Measurements from ENCODE around the gene SLC16A12. TPM values are rescaled to one million over a fixed set of nuclear protein-coding genes. Genes with fewer than 3 reads are reported as not detected.

SLC16A12 gene
- total and polyA plus RNA-seq, 2 of the 4 experiments (the other 2 are of a cell fraction): 1.4 to 1.6 TPM

DNA sequence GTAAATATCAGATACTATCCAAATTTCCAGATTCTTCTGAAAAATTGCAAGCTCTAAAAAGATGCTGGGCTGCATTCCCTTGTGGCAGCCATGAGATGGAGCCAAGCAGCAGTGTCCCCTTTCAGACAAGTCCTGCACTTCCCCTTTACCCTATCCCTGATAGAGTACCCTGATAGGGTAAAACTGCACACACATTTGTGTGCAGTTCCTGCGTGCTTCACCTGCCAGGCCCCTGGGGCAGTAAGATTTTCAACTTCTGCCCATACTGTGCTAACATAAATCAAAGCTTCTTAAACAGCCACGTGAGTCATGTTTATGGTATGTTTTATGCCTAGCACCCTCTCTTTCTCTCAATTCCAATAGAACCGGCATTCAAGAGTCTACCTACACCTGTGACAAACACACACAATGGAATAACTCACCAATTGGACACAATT, 68.8 kb downstream of the SLC16A12 start:
- Histone ChIP-seq H3K4me3 (ENCODE audit: insufficient read depth, low read depth, low read length) (no peak overlapping the region), H4K5ac (ENCODE audit: low read depth, low read length) (no peak overlapping the region), H2AK9ac (replicated peaks; ENCODE audit: low read depth, low read length, poor library complexity) (peak overlapping the region; percentile 26), H3K9me3 (ENCODE audit: control insufficient read depth, insufficient read depth, low read length) (no peaks in the 10 kb centered on the region), H3K9me1 (ENCODE audit: insufficient read depth, low read length) (peaks cover 10% of the 10 kb centered on the region), H2BK20ac (ENCODE audit: low read depth, low read length) (peak overlapping the region; percentile 33; the same call in 1 of the 2 replicates), H3K79me1 (ENCODE audit: low read depth in 1 of 2, low read length in 2 of 2) (no peaks in the 10 kb centered on the region), H3K14ac (replicated peaks; ENCODE audit: low read depth, low read length) (no peak overlapping the region), H3K4ac (ENCODE audit: low read depth, low read length) (no peak overlapping the region), H3K27me3 (ENCODE audit: control insufficient read depth, insufficient read depth, low read length) (no peaks in the 10 kb centered on the region), H2AK5ac (ENCODE audit: low read depth, low read length) (no peak overlapping the region), H3K27ac (ENCODE audit: insufficient read depth, low read length) (no peak overlapping the region), H3K4me2 (ENCODE audit: low read depth, low read length) (no peak overlapping the region), H2BK5ac (ENCODE audit: low read depth, low read length, poor library complexity, severe bottlenecking) (no peak overlapping the region), H3K18ac (ENCODE audit: low read depth, low read length) (no peak overlapping the region), H3K36me3 (ENCODE audit: control insufficient read depth, insufficient read depth, low read length) (no peaks in the 10 kb centered on the region), H2BK15ac (ENCODE audit: low read depth, low read length) (no peak overlapping the region; the same call in 2 of the 3 replicates), H2AFZ (replicated peaks; ENCODE audit: low read length, poor library complexity) (peak overlapping the region; percentile 29), H4K8ac (ENCODE audit: low read depth in 2 of 2, low read length in 2 of 2) (0 out of 4 replicates have a peak overlapping the region, but pooled peaks of 1 of the 2 experiments have one; percentile 8), H4K20me1 (ENCODE audit: insufficient read depth, low read length) (no peaks in the 10 kb centered on the region), H4K91ac (ENCODE audit: insufficient read depth, low read depth, low read length) (no peak overlapping the region), H2BK120ac (ENCODE audit: low read depth, low read length) (no peak overlapping the region), H3K9ac (ENCODE audit: low read depth, low read length) (no peak overlapping the region), H3K4me1 (ENCODE audit: control insufficient read depth, insufficient read depth, low read length) (peaks cover 5% of the 10 kb centered on the region), H3K56ac (ENCODE audit: extremely low read depth, insufficient read depth, low read length) (no peak overlapping the region), H3K23ac (ENCODE audit: low read depth, low read length) (no peak overlapping the region)
- TF ChIP-seq BHLHE40 (IDR thresholded peaks at IDR 0.05; ENCODE audit: low read depth, low read length) (no peak), POLR2A (IDR thresholded peaks at IDR 0.05; ENCODE audit: low read depth, low read length) (no peak), USF2 (IDR thresholded peaks at IDR 0.05; ENCODE audit: low read depth, low read length) (no peak), MAFK (IDR thresholded peaks at IDR 0.05; ENCODE audit: low read depth, low read length) (no peak), CEBPB (IDR thresholded peaks at IDR 0.05; ENCODE audit: low read depth, low read length) (no peak), RFX5 (IDR thresholded peaks at IDR 0.05; ENCODE audit: low read depth, low read length) (no peak), ELK1 (IDR thresholded peaks at IDR 0.05; ENCODE audit: borderline replicate concordance, low read depth, low read length) (no peak), RCOR1 (IDR thresholded peaks at IDR 0.05; ENCODE audit: insufficient replicate concordance, low read length) (no peak), NFE2L2 (IDR thresholded peaks at IDR 0.05; ENCODE audit: low read depth, low read length) (no peak), MXI1 (IDR thresholded peaks at IDR 0.05; ENCODE audit: borderline replicate concordance, low read depth, low read length) (no peak), SMC3 (IDR thresholded peaks at IDR 0.05; ENCODE audit: low read depth, low read length) (peak; percentile 48; the same call in 1 of the 2 replicates), RAD21 (IDR thresholded peaks at IDR 0.05; ENCODE audit: low read length) (peak; percentile 66)
- TF ChIP-seq, protein P1, sequence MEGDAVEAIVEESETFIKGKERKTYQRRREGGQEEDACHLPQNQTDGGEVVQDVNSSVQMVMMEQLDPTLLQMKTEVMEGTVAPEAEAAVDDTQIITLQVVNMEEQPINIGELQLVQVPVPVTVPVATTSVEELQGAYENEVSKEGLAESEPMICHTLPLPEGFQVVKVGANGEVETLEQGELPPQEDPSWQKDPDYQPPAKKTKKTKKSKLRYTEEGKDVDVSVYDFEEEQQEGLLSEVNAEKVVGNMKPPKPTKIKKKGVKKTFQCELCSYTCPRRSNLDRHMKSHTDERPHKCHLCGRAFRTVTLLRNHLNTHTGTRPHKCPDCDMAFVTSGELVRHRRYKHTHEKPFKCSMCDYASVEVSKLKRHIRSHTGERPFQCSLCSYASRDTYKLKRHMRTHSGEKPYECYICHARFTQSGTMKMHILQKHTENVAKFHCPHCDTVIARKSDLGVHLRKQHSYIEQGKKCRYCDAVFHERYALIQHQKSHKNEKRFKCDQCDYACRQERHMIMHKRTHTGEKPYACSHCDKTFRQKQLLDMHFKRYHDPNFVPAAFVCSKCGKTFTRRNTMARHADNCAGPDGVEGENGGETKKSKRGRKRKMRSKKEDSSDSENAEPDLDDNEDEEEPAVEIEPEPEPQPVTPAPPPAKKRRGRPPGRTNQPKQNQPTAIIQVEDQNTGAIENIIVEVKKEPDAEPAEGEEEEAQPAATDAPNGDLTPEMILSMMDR (conservative IDR thresholded peaks at IDR 0.05; ENCODE audit: low read depth, low read length): peak; percentile 56
- ChIA-PET CTCF (interaction anchor here (0.6 to 2.3 kb wide), 9 partner anchors 12 to 100 kb away, joined by 3 to 7 read pairs (median 3); partner anchors contain the start of gene IFIT1), POLR2A (ENCODE audit: unreplicated experiment) (no interaction called here)
- in situ Hi-C loops (cut with MboI; ENCODE audit: low sequenced_read_pairs) (no loop called here), dilution Hi-C loops (cut with HindIII; ENCODE audit: low sequenced_read_pairs, unreplicated experiment) (no loop called here), intact Hi-C loops (cut with micrococcal nuclease) (loop anchor here (1.0 kb wide), 1 partner anchor 98 kb away; no protein-coding TSS in a partner anchor)
- no CpG with 5 or more reads among the region's 3 CpGs for WGBS, 2 experiments (ENCODE audit: extremely low coverage in 2 of 2, insufficient read length in 1 of 2)
- DNase-seq (peak; percentile 60), ATAC-seq (ENCODE audit: low read depth) (peak; percentile 90)
- no TSS peak for BruUV-seq (replicated peaks)

All from IMR-90 (cell line).